GM12801 (cell line): ENCODE measurements around the gene DCAF6.

Experiments used
- CTCF ChIP-seq: IDR thresholded peaks from one replicate; pipeline ENCODE4 v1.5.1; 2011; ENCODE audit warnings: control low read depth; ENCODE audit not compliant: insufficient read length; ENCODE audit errors: extremely low read depth

The DCAF6 gene

GRCh38 chr1:168116327-168116799, 179.9 kb downstream of the DCAF6 start:
- no peak for TF ChIP-seq CTCF

GRCh38 chr1:168119750-168120149, 183.3 kb downstream of the DCAF6 start:
- no peak for TF ChIP-seq CTCF

GRCh38 chr1:168121401-168122011, 185.0 kb downstream of the DCAF6 start:
- TF ChIP-seq CTCF = no peak

GRCh38 chr1:168125051-168125450, 188.6 kb downstream of the DCAF6 start:
- no peak for TF ChIP-seq CTCF
